T-helper 1 cell (primary cell): Measurements from ENCODE around the gene SLC35F5.
"Not testable (repeated sequence)": the region's sequence is repeated elsewhere in the genome, so short reads cannot be mapped to it uniquely, and the experiment has no call there.

Experiments used
- DNase-seq, 5 donors: peaks; one replicate each; pipeline ENCODE4 v3.0.0-alpha.2; 2012 to 2020

The SLC35F5 gene

DNA sequence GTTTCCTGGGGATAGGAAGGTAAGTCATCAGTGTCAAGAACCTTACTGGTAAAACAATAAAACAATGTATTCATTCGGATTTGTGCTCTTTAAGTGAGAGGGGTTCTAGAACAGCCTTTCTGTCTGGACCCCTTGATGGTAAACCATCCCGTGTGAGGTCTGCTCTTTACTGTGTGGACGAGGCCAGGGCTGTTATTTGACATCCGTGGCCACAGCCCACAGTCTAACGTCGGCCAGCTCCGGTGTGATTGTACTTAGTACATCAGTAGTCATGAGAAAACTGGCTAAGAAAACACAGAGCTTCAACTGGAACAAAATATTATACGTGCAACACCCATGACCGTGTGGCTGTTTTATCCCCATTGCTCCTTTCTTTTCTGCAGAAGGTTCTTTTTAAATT is 62.0 kb downstream of the SLC35F5 start:
- DNase-seq, result no peak

DNA sequence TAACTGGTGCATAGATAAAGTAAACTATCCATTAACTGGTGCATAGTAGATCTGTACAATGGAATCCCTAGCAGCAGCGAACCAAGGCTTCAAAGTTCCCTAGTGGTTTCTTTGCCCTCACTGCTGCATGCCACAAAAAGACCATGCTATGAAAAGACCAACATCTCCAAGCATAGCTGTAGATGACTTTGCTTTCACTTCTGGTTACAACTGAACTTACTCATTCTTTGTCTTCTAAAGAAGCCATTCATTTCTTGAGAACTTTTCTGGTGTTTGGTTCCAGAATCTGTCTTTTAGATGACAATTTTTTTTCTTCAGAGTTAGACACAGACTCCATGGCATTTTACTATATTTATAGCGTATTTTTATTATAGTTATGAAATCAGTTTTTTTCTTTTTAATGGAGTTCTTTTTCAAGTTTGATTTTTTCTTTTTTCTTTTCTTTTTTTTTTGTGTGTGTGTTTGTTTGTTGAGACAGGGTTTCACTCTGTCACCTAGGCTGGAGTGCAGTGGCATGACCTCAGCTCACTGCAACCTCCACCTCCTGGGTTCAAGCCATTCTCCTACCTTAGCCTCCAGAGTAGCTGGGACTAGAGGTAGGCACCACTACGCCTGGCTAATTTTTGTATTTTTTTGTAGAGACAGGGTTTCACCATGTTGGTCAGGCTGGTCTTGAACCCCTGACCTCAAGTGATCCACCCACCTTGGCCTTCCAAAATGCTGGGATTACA is 63.6 kb downstream of the SLC35F5 start:
- DNase-seq, result peak in 1 of 5 donors; percentile 78

DNA sequence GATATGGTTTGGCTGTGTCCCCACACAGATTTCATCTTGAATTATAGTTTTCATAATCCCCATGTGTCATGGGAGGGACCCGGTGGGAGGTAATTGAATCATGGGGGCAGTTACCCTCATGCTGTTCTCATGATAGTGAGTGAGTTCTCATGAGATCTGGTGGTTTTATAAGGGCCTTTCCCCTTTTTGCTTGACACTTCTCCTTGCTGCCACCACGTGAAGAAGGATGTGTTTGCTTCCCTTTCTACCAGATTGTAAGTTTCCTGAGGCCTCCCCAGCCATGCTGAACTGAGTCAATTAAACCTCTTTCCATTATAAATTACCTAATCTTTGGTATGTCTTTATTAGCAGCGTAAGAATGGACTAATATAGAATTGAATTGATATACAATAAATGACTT is 65.6 kb downstream of the SLC35F5 start:
- not testable (repeated sequence) for DNase-seq

GRCh38 chr2:113686537-113686936 is 69.9 kb downstream of the SLC35F5 start:
- no peak for DNase-seq

DNA sequence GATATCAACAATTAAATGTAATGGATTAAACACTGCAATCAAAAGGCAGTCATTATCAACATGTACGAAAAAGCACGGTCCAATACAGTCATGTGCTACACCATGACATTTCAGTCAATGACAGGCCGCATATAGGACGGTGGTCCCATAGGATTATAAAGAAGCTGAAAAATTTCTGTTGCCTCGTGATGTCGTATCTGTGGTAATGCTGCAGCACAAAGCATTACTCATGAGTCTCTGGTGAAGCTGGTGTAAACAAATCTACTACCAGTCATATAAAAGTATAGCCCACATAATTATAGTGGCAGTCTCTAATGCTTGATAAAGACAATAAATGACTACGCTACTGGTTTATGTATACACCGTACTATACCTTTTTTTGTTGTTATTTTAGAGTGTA is 71.0 kb downstream of the SLC35F5 start:
- no peak for DNase-seq

DNA sequence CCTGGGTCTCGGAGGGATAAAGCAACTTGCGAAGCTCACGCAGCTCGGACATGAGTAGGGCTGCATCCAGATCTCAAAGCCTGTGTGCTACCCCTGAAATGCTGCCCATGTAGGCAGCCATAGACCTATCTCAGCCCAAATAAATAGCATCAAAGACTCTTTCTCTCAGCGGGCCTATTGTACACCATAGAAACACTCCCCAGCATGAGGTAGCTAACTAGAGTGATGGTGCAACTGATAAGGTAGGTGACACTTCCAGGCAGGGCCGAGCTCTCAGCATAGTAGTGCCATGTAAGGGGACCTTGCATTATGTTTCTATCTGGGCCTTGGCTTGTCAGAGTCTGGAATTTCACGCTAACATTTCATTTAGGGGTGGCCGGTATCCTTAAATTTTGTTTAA is 77.0 kb downstream of the SLC35F5 start:
- no peak for DNase-seq

GRCh38 chr2:113677330-113677729 is 79.1 kb downstream of the SLC35F5 start:
- no peak for DNase-seq

- DNase-seq, result no peak
Measured at GRCh38 chr2:113676623-113677266, 79.7 kb downstream of the SLC35F5 start.

- no peak for DNase-seq
Measured at GRCh38 chr2:113675875-113676274, 80.6 kb downstream of the SLC35F5 start.

GRCh38 chr2:113672326-113672932 is 84.0 kb downstream of the SLC35F5 start:
- DNase-seq, result no peak

- not testable (repeated sequence) for DNase-seq
Measured at GRCh38 chr2:113669013-113669412, 87.4 kb downstream of the SLC35F5 start.

DNA sequence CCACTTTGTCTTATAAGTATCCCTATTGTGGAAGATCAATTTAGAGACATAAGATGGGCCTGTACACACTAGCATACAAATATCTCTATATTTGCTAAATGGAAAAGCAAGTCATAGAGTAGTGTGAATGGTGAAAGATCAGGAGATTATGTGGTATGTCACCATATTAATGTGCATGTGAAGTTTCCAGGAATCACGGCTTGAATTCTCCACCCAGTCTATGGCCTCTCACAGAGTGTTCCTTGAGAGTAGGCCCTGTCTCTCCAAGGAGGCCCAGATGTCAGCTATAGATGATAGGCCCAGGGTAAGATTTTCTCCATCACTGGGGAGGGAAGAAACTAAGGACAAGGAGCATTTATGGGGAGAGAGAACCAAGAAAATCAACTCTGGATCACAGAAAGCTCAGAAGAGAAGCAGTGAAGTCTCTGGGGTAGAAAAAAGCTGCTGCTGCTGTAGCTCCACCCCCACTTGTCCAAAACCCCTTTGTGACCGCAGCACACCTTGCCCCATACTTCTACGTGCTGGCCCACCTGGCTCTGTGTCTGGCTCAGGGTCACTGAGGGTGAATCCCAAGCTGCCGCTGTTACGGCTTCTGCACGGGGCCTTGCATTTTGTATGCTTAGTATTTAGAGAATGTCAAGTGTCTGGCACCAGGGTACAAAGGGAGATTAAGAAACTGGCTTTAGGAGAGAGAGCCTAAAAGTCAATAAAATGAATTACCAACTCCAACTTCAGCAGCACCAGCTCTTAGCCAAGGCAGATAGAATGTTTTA is 91.5 kb downstream of the SLC35F5 start:
- DNase-seq, result not testable (repeated sequence)

- DNase-seq, result not testable (repeated sequence)
Measured at GRCh38 chr2:113663285-113664060, 93.0 kb downstream of the SLC35F5 start.
